ENCODE results near the gene LRP3.

LRP3 gene

DNA sequence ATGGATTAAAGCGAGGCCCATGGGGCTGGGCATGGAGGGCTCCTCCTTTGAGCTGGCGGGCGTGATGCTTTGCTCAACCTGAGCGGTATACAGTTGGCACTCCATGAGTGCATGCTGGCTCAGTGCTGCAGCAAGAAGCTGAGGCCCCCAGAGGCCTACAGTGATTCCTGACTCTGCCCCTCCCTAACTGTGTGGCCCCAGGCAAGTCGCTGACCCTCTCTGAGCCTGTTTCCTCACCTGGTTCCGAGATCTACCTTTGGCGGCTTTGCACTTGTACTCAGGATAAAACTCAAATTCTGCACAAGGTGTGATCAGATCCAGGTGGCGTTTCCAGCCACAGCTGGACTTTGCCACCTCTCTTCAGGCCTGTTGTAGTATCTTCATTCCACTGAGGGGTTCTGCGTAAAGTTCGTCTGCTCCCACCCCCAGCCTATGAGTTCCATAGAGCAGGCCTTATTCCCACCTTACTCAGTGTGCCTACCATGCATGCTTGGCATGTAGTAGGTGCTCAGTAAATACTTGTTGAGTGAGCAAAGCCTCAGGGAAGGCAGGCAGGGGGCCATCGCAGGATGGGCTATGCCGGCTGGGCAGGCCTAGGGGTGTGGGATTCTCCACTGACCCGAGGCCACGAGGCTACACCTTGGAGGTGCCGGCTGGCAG lies 7.9 kb downstream of the LRP3 start:
- Histone ChIP-seq H3K9me2 (replicated peaks; ENCODE audit: insufficient read depth, low read length) (no peaks in the 10 kb centered on the region), H3K4me1 (ENCODE audit: low read length) (no peaks in the 10 kb centered on the region)

GRCh38 chr19:33202546-33203507 lies 8.7 kb downstream of the LRP3 start:
- no peak overlapping the region for H3K27ac ChIP-seq (ENCODE audit: low read length)
- no peak overlapping the region for H3K9ac ChIP-seq (ENCODE audit: low read length)
- no peaks in the 10 kb centered on the region for H4K20me1 ChIP-seq (ENCODE audit: insufficient read depth, low read length)
- no peak overlapping the region for H3K4me2 ChIP-seq (ENCODE audit: low read depth, low read length)
- no peaks in the 10 kb centered on the region for H3K36me3 ChIP-seq (replicated peaks; ENCODE audit: insufficient read depth, low read length)
- DNase-seq, result no peak
- no peak overlapping the region for H3K4me3 ChIP-seq (ENCODE audit: low read length)
- H3K4me1 ChIP-seq (ENCODE audit: low read length), result no peaks in the 10 kb centered on the region
- no peaks in the 10 kb centered on the region for H3F3A ChIP-seq (ENCODE audit: insufficient read depth, low read length)
- H3K79me2 ChIP-seq (ENCODE audit: low read length), result no peaks in the 10 kb centered on the region
- no peak overlapping the region for H2AFZ ChIP-seq (ENCODE audit: low read length)
- no peaks in the 10 kb centered on the region for H3K9me2 ChIP-seq (replicated peaks; ENCODE audit: insufficient read depth, low read length)
- no peaks in the 10 kb centered on the region for H3K9me3 ChIP-seq (replicated peaks; ENCODE audit: insufficient read depth, low read length)
- TF ChIP-seq EZH2 (optimal IDR thresholded peaks at IDR 0.05; ENCODE audit: low read depth, low read length), result no peak
- TF ChIP-seq CTCF (IDR thresholded peaks at IDR 0.05; ENCODE audit: low read length), result no peak
- TF ChIP-seq EZH2phosphoT487 (IDR thresholded peaks at IDR 0.05; ENCODE audit: low read length), result no peak
- H3K27me3 ChIP-seq (replicated peaks; ENCODE audit: insufficient read depth, low read length), result no peaks in the 10 kb centered on the region

More for the DNA sequence above, 7.9 kb downstream of the LRP3 start:
- Histone ChIP-seq H2AFZ (ENCODE audit: low read length) (no peak overlapping the region), H3K9ac (ENCODE audit: low read length) (no peak overlapping the region), H3K36me3 (replicated peaks; ENCODE audit: insufficient read depth, low read length) (no peaks in the 10 kb centered on the region), H3K9me3 (replicated peaks; ENCODE audit: insufficient read depth, low read length) (no peaks in the 10 kb centered on the region), H3K4me2 (ENCODE audit: low read depth, low read length) (no peak overlapping the region), H3K27me3 (replicated peaks; ENCODE audit: insufficient read depth, low read length) (no peaks in the 10 kb centered on the region), H4K20me1 (ENCODE audit: insufficient read depth, low read length) (no peaks in the 10 kb centered on the region), H3F3A (ENCODE audit: insufficient read depth, low read length) (no peaks in the 10 kb centered on the region), H3K4me3 (ENCODE audit: low read length) (no peak overlapping the region), H3K79me2 (ENCODE audit: low read length) (no peaks in the 10 kb centered on the region), H3K27ac (ENCODE audit: low read length) (no peak overlapping the region)
- TF ChIP-seq EZH2 (optimal IDR thresholded peaks at IDR 0.05; ENCODE audit: low read depth, low read length) (no peak), EZH2phosphoT487 (IDR thresholded peaks at IDR 0.05; ENCODE audit: low read length) (no peak), CTCF (IDR thresholded peaks at IDR 0.05; ENCODE audit: low read length) (no peak)
- DNase-seq, result no peak

DNA sequence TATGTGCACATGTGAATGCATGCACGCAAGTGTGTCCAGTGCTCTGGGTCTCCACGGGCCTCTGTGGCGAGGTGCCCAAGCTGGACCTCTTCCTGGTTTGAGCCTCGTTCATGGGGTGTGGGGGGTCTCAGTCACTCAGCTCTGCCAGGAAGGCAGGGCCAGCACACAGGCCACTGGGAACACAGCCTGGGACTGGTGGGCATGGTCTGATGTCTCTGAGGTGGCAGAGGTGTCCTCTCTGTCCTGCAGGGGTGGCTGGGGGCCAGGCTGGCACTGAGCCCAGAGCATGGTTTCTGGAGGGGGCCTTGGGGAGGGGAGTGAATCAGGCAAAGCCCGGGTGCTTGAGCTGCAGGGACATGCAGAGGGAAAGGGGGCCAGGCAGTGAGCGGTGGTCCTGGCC lies 9.4 kb downstream of the LRP3 start:
- no peaks in the 10 kb centered on the region for H4K20me1 ChIP-seq (ENCODE audit: insufficient read depth, low read length)
- H3F3A ChIP-seq (ENCODE audit: insufficient read depth, low read length), result no peaks in the 10 kb centered on the region
- no peak for DNase-seq
- H3K36me3 ChIP-seq (replicated peaks; ENCODE audit: insufficient read depth, low read length), result no peaks in the 10 kb centered on the region
- TF ChIP-seq EZH2phosphoT487 (IDR thresholded peaks at IDR 0.05; ENCODE audit: low read length), result no peak
- TF ChIP-seq EZH2 (optimal IDR thresholded peaks at IDR 0.05; ENCODE audit: low read depth, low read length), result no peak
- TF ChIP-seq CTCF (IDR thresholded peaks at IDR 0.05; ENCODE audit: low read length), result no peak
- no peaks in the 10 kb centered on the region for H3K27me3 ChIP-seq (replicated peaks; ENCODE audit: insufficient read depth, low read length)
- H3K4me2 ChIP-seq (ENCODE audit: low read depth, low read length), result no peak overlapping the region
- no peaks in the 10 kb centered on the region for H3K79me2 ChIP-seq (ENCODE audit: low read length)
- no peak overlapping the region for H2AFZ ChIP-seq (ENCODE audit: low read length)
- H3K27ac ChIP-seq (ENCODE audit: low read length), result no peak overlapping the region
- H3K4me1 ChIP-seq (ENCODE audit: low read length), result no peaks in the 10 kb centered on the region
- H3K9me2 ChIP-seq (replicated peaks; ENCODE audit: insufficient read depth, low read length), result no peaks in the 10 kb centered on the region
- H3K4me3 ChIP-seq (ENCODE audit: low read length), result no peak overlapping the region
- H3K9me3 ChIP-seq (replicated peaks; ENCODE audit: insufficient read depth, low read length), result no peaks in the 10 kb centered on the region
- no peak overlapping the region for H3K9ac ChIP-seq (ENCODE audit: low read length)

All from MM.1S (cell line).